GM12878 (cell line): ENCODE data around the gene ANKIB1. TPM values are rescaled to one million over a fixed set of nuclear protein-coding genes. Genes with fewer than 3 reads are reported as not detected.

ENCODE experiments used
- ATAC-seq: fragments of 200-7000 bp; cut with Tn5 transposase; 3 replicates; pipeline ENCODE4 v1.9.1; 2020; ENCODE audit warnings: mild to moderate bottlenecking, moderate library complexity
- BruUV-seq: library from RNA; stranded (reverse); fragments of 400-500 nt; replicated peaks from 2 replicates; lab custom pipeline; 2021; lab: Mats Ljungman, UMichigan
- CTCF ChIA-PET: fragments of 300-600 bp; sonication (Branson Sonifier 250); formaldehyde crosslinking; extraction: SDS; loops from one replicate; lab custom pipeline; 2021; ENCODE audit warnings: inconsistent platforms; lab: Yijun Ruan, JAX
- POLR2A ChIA-PET: fragments of 350-600 bp; formaldehyde crosslinking; extraction: SDS; loops from one replicate; lab custom pipeline; 2021; ENCODE audit warnings: inconsistent platforms; lab: Charles Lee
- RAD21 ChIA-PET: fragments of 300-600 bp; sonication (Branson Sonifier 250); formaldehyde crosslinking; loops from one replicate; lab custom pipeline; 2023; ENCODE audit warnings: antibody characterized with exemption; ENCODE audit not compliant: unreplicated experiment; lab: Charles Lee
- SMC1A ChIA-PET: fragments of 300-600 bp; sonication (Branson Sonifier 250); formaldehyde crosslinking; loops from one replicate; lab custom pipeline; 2023; ENCODE audit not compliant: unreplicated experiment, uncharacterized antibody; lab: Charles Lee
- DNase-seq: peaks from one replicate; pipeline ENCODE4 v3.0.0-alpha.2; 2011; ENCODE audit warnings: low read depth, low spot score
- FAIRE-seq: peaks from 3 replicates; lab custom pipeline; 2011; peaks lifted over from hg19 to GRCh38; lab: Jason Lieb, UNC
- H2AFZ ChIP-seq: 2 replicates; pipeline ENCODE4 v1.6.0; 2011; ENCODE audit warnings: low read depth, low read length, control low read depth; ENCODE audit not compliant: control insufficient read depth
- H3K27ac ChIP-seq: 2 replicates; pipeline ENCODE4 v1.5.1; 2011; ENCODE audit warnings: control low read depth; ENCODE audit not compliant: control insufficient read depth, insufficient read depth
- H3K27me3 ChIP-seq, 2 experiments: replicated peaks in 1 of 2; 2 replicates each; pipeline versions ENCODE4 v1.6.0 to v1.6.1; 2011; ENCODE audit warnings: low read length in 1 of 2; ENCODE audit not compliant: control insufficient read depth in 2 of 2, insufficient read depth in 2 of 2
- H3K36me3 ChIP-seq, 2 experiments: 2 replicates each; pipeline ENCODE4 v1.5.1; 2011; ENCODE audit warnings: low read length in 1 of 2; ENCODE audit not compliant: control insufficient read depth in 2 of 2, insufficient read depth in 2 of 2
- H3K4me1 ChIP-seq: 2 replicates; pipeline ENCODE4 v1.6.1; 2011; ENCODE audit warnings: mild to moderate bottlenecking, low read length, moderate library complexity, mixed read lengths; ENCODE audit not compliant: control insufficient read depth, insufficient read depth
- H3K4me2 ChIP-seq: 2 replicates; pipeline ENCODE4 v1.6.0; 2011; ENCODE audit warnings: control low read depth; ENCODE audit not compliant: control insufficient read depth, insufficient read depth
- H3K4me3 ChIP-seq: fragments of 200-600 bp; sonication (generic); 2 replicates; pipeline ENCODE4 v1.5.1; 2016
- H3K79me2 ChIP-seq: 2 replicates; pipeline ENCODE4 v1.6.0; 2011; ENCODE audit warnings: low read length; ENCODE audit not compliant: control insufficient read depth, insufficient read depth
- H3K9ac ChIP-seq: 2 replicates; pipeline ENCODE4 v1.8.0; 2011; ENCODE audit warnings: low read length, control low read depth, mixed read lengths; ENCODE audit not compliant: control insufficient read depth, insufficient read depth
- H3K9me3 ChIP-seq: replicated peaks from 3 replicates; pipeline ENCODE4 v1.5.1; 2011; ENCODE audit warnings: mild to moderate bottlenecking, low read length; ENCODE audit not compliant: control insufficient read depth, insufficient read depth
- H4K20me1 ChIP-seq: 2 replicates; pipeline ENCODE4 v1.6.0; 2011; ENCODE audit not compliant: control insufficient read depth, insufficient read depth
- BHLHE40 ChIP-seq, 2 experiments: fragments of 450-650 bp in 1 of 2; IDR thresholded peaks; 2 replicates each; pipeline ENCODE4 v1.6.1; 2011 to 2017; ENCODE audit warnings: low read depth in 2 of 2, borderline replicate concordance in 1 of 2, improper control_type of control experiment in 1 of 2, low read length in 1 of 2, mild to moderate bottlenecking in 1 of 2
- BMI1 ChIP-seq: fragments of 450-650 bp; IDR thresholded peaks from 2 replicates; pipeline ENCODE4 v1.6.1; 2016; ENCODE audit warnings: mild to moderate bottlenecking, moderate library complexity, borderline replicate concordance
- GATAD2B ChIP-seq: fragments of 450-650 bp; conservative IDR thresholded peaks from 2 replicates; pipeline ENCODE4 v1.6.1; 2017; ENCODE audit warnings: low read depth, mild to moderate bottlenecking, moderate library complexity
- JUND ChIP-seq: IDR thresholded peaks from 2 replicates; pipeline ENCODE4 v1.6.1; 2012; ENCODE audit warnings: low read depth, mild to moderate bottlenecking, low read length, improper control_type of control experiment, moderate library complexity
- NKRF ChIP-seq: fragments of 450-650 bp; conservative IDR thresholded peaks from 2 replicates; pipeline ENCODE4 v1.6.1; 2017; ENCODE audit warnings: mild to moderate bottlenecking, moderate library complexity
- PAX5 ChIP-seq: IDR thresholded peaks from 2 replicates; pipeline ENCODE4 v1.6.1; 2011; ENCODE audit warnings: low read depth, low read length, borderline replicate concordance
- SPI1 ChIP-seq: IDR thresholded peaks from 2 replicates; pipeline ENCODE4 v1.6.1; 2011; ENCODE audit warnings: low read depth, mild to moderate bottlenecking, low read length, moderate library complexity, borderline replicate concordance; ENCODE audit not compliant: insufficient read depth
- ZBTB40 ChIP-seq: fragments of 450-650 bp; IDR thresholded peaks from 2 replicates; pipeline ENCODE4 v1.6.1; 2016; ENCODE audit warnings: mild to moderate bottlenecking, moderate library complexity, borderline replicate concordance
- WGBS: methylation state at CpG from one replicate; pipeline ENCODE4 v1.1.6; 2016; ENCODE audit warnings: low lambda C conversion rate; ENCODE audit not compliant: insufficient replicate concordance, insufficient coverage; ENCODE audit errors: missing lambda C conversion rate; 5-methylcytosine and 5-hydroxymethylcytosine counted together
- in situ Hi-C: fragments of 300-500 bp; cut with MboI; formaldehyde crosslinking; loops from 9 replicates; pipeline ENCODE4 v1.14.3; 2018; ENCODE audit warnings: mixed read lengths
- intact Hi-C: fragments of 100-400 bp; cut with micrococcal nuclease; formaldehyde crosslinking; loops from one replicate; pipeline ENCODE4 v1.14.2; 2022; ENCODE audit not compliant: unreplicated experiment
- polyA plus RNA-seq, 11 experiments: library from polyadenylated mRNA; depleted of rRNA in 4 of 11; unstranded in 6 of 11; stranded (reverse) in 5 of 11; fragments of >200 nt; fragmentation: Nextera tagmentation in 4 of 11; fragmentation: Illumina TruSeq in 1 of 11; extraction: Ambion mirVana in 4 of 11; extraction: Trizol in 1 of 11; gene quantifications; 1 replicate in 1 of 11; 2 replicates in 10 of 11; pipeline versions ENCODE4 v1.2.1 to v1.2.3, GENCODE V29; 2011 to 2016; ENCODE audit warnings: inconsistent platforms in 2 of 11, missing spikeins in 2 of 11, low read depth in 1 of 11
- total RNA-seq, 4 experiments: library from RNA; depleted of rRNA in 3 of 4; stranded (reverse); fragments of >200 nt in 3 of 4; fragmentation: Illumina TruSeq in 1 of 4; extraction: Trizol in 1 of 4; gene quantifications; 2 replicates each; pipeline versions ENCODE4 v1.2.1 to v1.2.3, GENCODE V29; 2013 to 2021

ANKIB1 gene
- total and polyA plus RNA-seq, 10 of the 15 experiments (the other 5 are each of a cell fraction or from before 2014, with no cell fraction given), result 9.0 to 54.0 (median 21.9) TPM

- Histone ChIP-seq H2AFZ (no peak overlapping the region), H3K9me3 (peaks cover 9% of the 10 kb centered on the region), H3K27me3 (no peaks in the 10 kb centered on the region), H3K27ac (no peak overlapping the region), H3K4me1 (no peaks in the 10 kb centered on the region), H3K36me3 (peaks cover 0 to 5% of the 10 kb centered on the region in 2 experiments; a peak in 1 of 4 replicates), H3K4me3 (no peak overlapping the region), H3K79me2 (peaks cover 40% of the 10 kb centered on the region), H3K4me2 (no peak overlapping the region; the same call in 1 of the 2 replicates), H3K9ac (no peak overlapping the region)
- intact Hi-C loops (no loop called here), in situ Hi-C loops (no loop called here)
- WGBS, result 29% methylated on average over 2 of the region's 2 CpGs
- DNase-seq (no peak), FAIRE-seq (no peak), ATAC-seq (no peak; the same call in 1 of the 3 replicates)
- ChIA-PET RAD21 (no interaction called here), SMC1A (interaction anchor here (1.0 to 2.8 kb wide), 4 partner anchors 12 to 26 kb away, joined by 3 to 10 read pairs (median 4); no protein-coding TSS in a partner anchor), CTCF (interaction anchor here (0.9 to 1.3 kb wide), 4 partner anchors 9 to 30 kb away, joined by 3 to 5 read pairs (median 4); no protein-coding TSS in a partner anchor), POLR2A (no interaction called here)
- BruUV-seq, result no TSS peak
- TF ChIP-seq PAX5, result no peak
- no peak for TF ChIP-seq GATAD2B
- peak; percentile 62; the same call in 1 of the 2 replicates for TF ChIP-seq SPI1
- TF ChIP-seq BHLHE40 (IDR thresholded peaks at IDR 0.05; ENCODE audit: borderline replicate concordance in 1 of 2, low read depth in 2 of 2, low read length in 1 of 2), result no peak
- TF ChIP-seq ZBTB40, result no peak
- no peak for TF ChIP-seq JUND
- no peak for TF ChIP-seq NKRF
- no peak for TF ChIP-seq BMI1
- TF ChIP-seq, all 136 proteins: peak for 1
- H4K20me1 ChIP-seq, result no peaks in the 10 kb centered on the region
Observed at GRCh38 chr7:92259610-92260247, 14.0 kb downstream of the ANKIB1 start.
